Thoracic aorta (tissue), 2 donors: ENCODE results near the gene SEC11A. TPM values are rescaled to one million over a fixed set of nuclear protein-coding genes. Genes with fewer than 3 reads are reported as not detected.
"Not testable (repeated sequence)": the region's sequence is repeated elsewhere in the genome, so short reads cannot be mapped to it uniquely, and the experiment has no call there.

Experiments used
- ATAC-seq: fragments of 150-250 bp; one replicate; pipeline ENCODE4 v1.8.0; 2017; ENCODE audit warnings: low read depth; ENCODE audit not compliant: insufficient number of reproducible peaks, low FRiP score
- DNase-seq: peaks from one replicate; pipeline ENCODE4 v3.0.0-alpha.2; 2020; ENCODE audit warnings: low spot score
- H3K27ac ChIP-seq, 2 donors: fragments of 200-600 bp; sonication (generic); 1 replicate in 1 of 2; 2 replicates in 1 of 2; pipeline ENCODE4 v1.5.1; 2016; ENCODE audit warnings: mild to moderate bottlenecking in 2 of 2, moderate library complexity in 2 of 2
- H3K27me3 ChIP-seq: fragments of 200-600 bp; sonication (generic); replicated peaks from 2 replicates; pipeline ENCODE4 v1.6.0; 2016; ENCODE audit warnings: mild to moderate bottlenecking; ENCODE audit not compliant: insufficient read depth
- H3K36me3 ChIP-seq: fragments of 200-600 bp; sonication (generic); one replicate; pipeline ENCODE4 v1.5.1; 2016
- H3K4me1 ChIP-seq, 2 donors: fragments of 200-600 bp; sonication (generic); 1 replicate in 1 of 2; 2 replicates in 1 of 2; pipeline versions ENCODE4 v1.5.1 to v1.6.0; 2016; ENCODE audit warnings: low read depth in 2 of 2, mild to moderate bottlenecking in 1 of 2; ENCODE audit not compliant: control insufficient read depth in 1 of 2
- H3K4me3 ChIP-seq: fragments of 200-600 bp; sonication (generic); 2 replicates; pipeline ENCODE4 v1.5.1; 2016; ENCODE audit warnings: mild to moderate bottlenecking
- H3K9me3 ChIP-seq: fragments of 200-600 bp; sonication (generic); 2 replicates; pipeline ENCODE4 v1.5.1; 2016
- CTCF ChIP-seq: fragments of 200-600 bp; sonication (generic); IDR thresholded peaks from one replicate; pipeline ENCODE4 v1.5.1; 2019; ENCODE audit warnings: antibody characterized with exemption
- total RNA-seq, 2 donors: library from RNA; depleted of rRNA; stranded (reverse); fragments of >200 nt; gene quantifications; one replicate each; pipeline versions ENCODE4 v1.1.0 to v1.2.3, GENCODE V29; 2016

SEC11A gene
- total RNA-seq, 2 donors from 2014 or later: 97.1 to 122 TPM

GRCh38 chr15:84645997-84646396 is 69.9 kb downstream of the SEC11A start:
- no peak for ATAC-seq
- Histone ChIP-seq H3K27me3 (no peaks in the 10 kb centered on the region), H3K36me3 (peaks cover 56% of the 10 kb centered on the region), H3K9me3 (no peaks in the 10 kb centered on the region), H3K4me1 (peaks cover 0 to 22% of the 10 kb centered on the region in 2 donors), H3K27ac (no peak overlapping the region), H3K4me3 (no peak overlapping the region)
- no peak for TF ChIP-seq CTCF
- DNase-seq: no peak

- Histone ChIP-seq H3K4me1 (peaks cover 0 to 20% of the 10 kb centered on the region in 2 donors), H3K27ac (no peak overlapping the region), H3K4me3 (no peak overlapping the region), H3K36me3 (peaks cover 57% of the 10 kb centered on the region), H3K9me3 (no peaks in the 10 kb centered on the region), H3K27me3 (no peaks in the 10 kb centered on the region)
- DNase-seq: no peak
- no peak for TF ChIP-seq CTCF
- no peak for ATAC-seq
Observed at GRCh38 chr15:84645496-84645895, 70.4 kb downstream of the SEC11A start.

- Histone ChIP-seq H3K4me1 (peaks cover 0 to 8% of the 10 kb centered on the region in 2 donors), H3K27me3 (no peaks in the 10 kb centered on the region), H3K4me3 (no peak overlapping the region), H3K27ac (no peak overlapping the region), H3K36me3 (peaks cover 58% of the 10 kb centered on the region), H3K9me3 (no peaks in the 10 kb centered on the region)
- no peak for ATAC-seq
- TF ChIP-seq CTCF: no peak
- DNase-seq: no peak
Observed at GRCh38 chr15:84643838-84644237, 72.1 kb downstream of the SEC11A start.

- not testable (repeated sequence) for DNase-seq, H3K4me3 ChIP-seq, ATAC-seq, H3K9me3 ChIP-seq, H3K27me3 ChIP-seq, H3K27ac ChIP-seq
- peaks cover 0 to 13% of the 10 kb centered on the region in 2 donors for H3K4me1 ChIP-seq
- peaks cover 53% of the 10 kb centered on the region for H3K36me3 ChIP-seq
Observed at GRCh38 chr15:84642640-84643039, 73.3 kb downstream of the SEC11A start.

GRCh38 chr15:84641871-84642270 is 74.1 kb downstream of the SEC11A start:
- not testable (repeated sequence) for DNase-seq, H3K4me3 ChIP-seq, ATAC-seq, H3K27ac ChIP-seq, H3K27me3 ChIP-seq, H3K9me3 ChIP-seq
- H3K36me3 ChIP-seq: peaks cover 48% of the 10 kb centered on the region
- peaks cover 0 to 15% of the 10 kb centered on the region in 2 donors for H3K4me1 ChIP-seq

GRCh38 chr15:84638103-84638502 is 77.8 kb downstream of the SEC11A start:
- H3K27me3 ChIP-seq: no peaks in the 10 kb centered on the region
- DNase-seq (no peak), ATAC-seq (peak; percentile 53)
- H3K36me3 ChIP-seq: peaks cover 24% of the 10 kb centered on the region
- TF ChIP-seq CTCF: no peak
- no peak overlapping the region for H3K4me3 ChIP-seq
- H3K27ac ChIP-seq: peak overlapping the region; percentile 60 to 65
- peaks cover 3 to 39% of the 10 kb centered on the region in 2 donors for H3K4me1 ChIP-seq
- H3K9me3 ChIP-seq: no peaks in the 10 kb centered on the region
